GM12878 (cell line): ENCODE results near the gene MISP3. TPM values are rescaled to one million over a fixed set of nuclear protein-coding genes. Genes with fewer than 3 reads are reported as not detected.

Source experiments
- CREB1 ChIP-seq: IDR thresholded peaks from 2 replicates; pipeline ENCODE4 v1.6.1; 2012; ENCODE audit warnings: low read depth, mild to moderate bottlenecking, inconsistent platforms
- ESRRA ChIP-seq: IDR thresholded peaks from 2 replicates; pipeline ENCODE4 v1.6.1; 2012; ENCODE audit warnings: mild to moderate bottlenecking, low read length, improper control_type of control experiment
- FOXK2 ChIP-seq: fragments of 450-650 bp; IDR thresholded peaks from 2 replicates; pipeline ENCODE4 v1.6.1; 2017; ENCODE audit warnings: mild to moderate bottlenecking, moderate library complexity
- RUNX3 ChIP-seq: IDR thresholded peaks from 2 replicates; pipeline ENCODE4 v1.6.1; 2012; ENCODE audit warnings: low read length, inconsistent platforms
- TAF1 ChIP-seq: IDR thresholded peaks from 2 replicates; pipeline ENCODE4 v1.6.1; 2011; ENCODE audit warnings: mild to moderate bottlenecking, low read depth, low read length, borderline replicate concordance
- polyA plus RNA-seq, 11 experiments: library from polyadenylated mRNA; depleted of rRNA in 4 of 11; unstranded in 6 of 11; stranded (reverse) in 5 of 11; fragments of >200 nt; fragmentation: Nextera tagmentation in 4 of 11; fragmentation: Illumina TruSeq in 1 of 11; extraction: Ambion mirVana in 4 of 11; extraction: Trizol in 1 of 11; gene quantifications; 1 replicate in 1 of 11; 2 replicates in 10 of 11; pipeline versions ENCODE4 v1.2.1 to v1.2.3, GENCODE V29; 2011 to 2016; ENCODE audit warnings: inconsistent platforms in 2 of 11, missing spikeins in 2 of 11, low read depth in 1 of 11
- total RNA-seq, 4 experiments: library from RNA; depleted of rRNA in 3 of 4; stranded (reverse); fragments of >200 nt in 3 of 4; fragmentation: Illumina TruSeq in 1 of 4; extraction: Trizol in 1 of 4; gene quantifications; 2 replicates each; pipeline versions ENCODE4 v1.2.1 to v1.2.3, GENCODE V29; 2013 to 2021
- TF ChIP-seq, protein P1 (sequence below): IDR thresholded peaks from 2 replicates; pipeline ENCODE4 v1.6.1; 2011; ENCODE audit warnings: borderline replicate concordance, low read depth, mild to moderate bottlenecking, moderate library complexity, low read length; ENCODE audit not compliant: insufficient read depth, poor library complexity, severe bottlenecking
- TF ChIP-seq, protein P2 (sequence below): fragments of 450-650 bp; IDR thresholded peaks from 2 replicates; pipeline ENCODE4 v1.6.1; 2016; ENCODE audit warnings: mild to moderate bottlenecking
- TF ChIP-seq, protein P3 (sequence below): fragments of 450-650 bp; formaldehyde crosslinking; IDR thresholded peaks from 2 replicates; pipeline ENCODE4 v1.4.0; 2020; ENCODE audit warnings: mild to moderate bottlenecking, moderate library complexity

MISP3 gene
- total and polyA plus RNA-seq, 10 of the 15 experiments (the other 5 are each of a cell fraction or from before 2014, with no cell fraction given): 0.07 to 1.4 (median 0.64) TPM

DNA sequence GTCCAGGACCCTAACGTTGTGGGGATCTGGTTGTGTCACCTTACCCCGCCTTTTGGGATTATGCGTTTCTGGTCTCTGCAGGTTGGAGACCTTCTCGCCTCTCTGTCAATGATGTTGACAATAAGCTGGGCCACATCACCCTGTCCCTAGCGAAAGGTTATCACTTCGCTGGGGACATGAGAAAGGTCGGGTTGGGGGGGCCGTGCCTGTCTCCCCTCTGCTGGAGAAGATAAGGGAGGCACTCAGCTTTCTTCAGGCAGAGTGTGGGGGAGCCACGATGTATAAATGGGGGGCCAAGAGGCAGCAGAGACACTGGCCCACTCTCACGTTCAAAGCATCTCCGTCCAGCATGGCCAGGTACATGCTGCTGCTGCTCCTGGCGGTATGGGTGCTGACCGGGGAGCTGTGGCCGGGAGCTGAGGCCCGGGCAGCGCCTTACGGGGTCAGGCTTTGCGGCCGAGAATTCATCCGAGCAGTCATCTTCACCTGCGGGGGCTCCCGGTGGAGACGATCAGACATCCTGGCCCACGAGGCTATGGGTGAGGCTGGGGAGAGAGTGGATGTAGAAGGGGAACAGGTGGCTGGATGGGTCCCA lies 44.6 kb upstream of the MISP3 start, which contains the start of gene RLN3 (continued):
- TF ChIP-seq, protein P1, sequence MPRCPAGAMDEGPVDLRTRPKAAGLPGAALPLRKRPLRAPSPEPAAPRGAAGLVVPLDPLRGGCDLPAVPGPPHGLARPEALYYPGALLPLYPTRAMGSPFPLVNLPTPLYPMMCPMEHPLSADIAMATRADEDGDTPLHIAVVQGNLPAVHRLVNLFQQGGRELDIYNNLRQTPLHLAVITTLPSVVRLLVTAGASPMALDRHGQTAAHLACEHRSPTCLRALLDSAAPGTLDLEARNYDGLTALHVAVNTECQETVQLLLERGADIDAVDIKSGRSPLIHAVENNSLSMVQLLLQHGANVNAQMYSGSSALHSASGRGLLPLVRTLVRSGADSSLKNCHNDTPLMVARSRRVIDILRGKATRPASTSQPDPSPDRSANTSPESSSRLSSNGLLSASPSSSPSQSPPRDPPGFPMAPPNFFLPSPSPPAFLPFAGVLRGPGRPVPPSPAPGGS: no peak
- TF ChIP-seq TAF1: no peak
- no peak for TF ChIP-seq ESRRA
- no peak for TF ChIP-seq FOXK2
- no peak for TF ChIP-seq CREB1
- TF ChIP-seq, protein P2, sequence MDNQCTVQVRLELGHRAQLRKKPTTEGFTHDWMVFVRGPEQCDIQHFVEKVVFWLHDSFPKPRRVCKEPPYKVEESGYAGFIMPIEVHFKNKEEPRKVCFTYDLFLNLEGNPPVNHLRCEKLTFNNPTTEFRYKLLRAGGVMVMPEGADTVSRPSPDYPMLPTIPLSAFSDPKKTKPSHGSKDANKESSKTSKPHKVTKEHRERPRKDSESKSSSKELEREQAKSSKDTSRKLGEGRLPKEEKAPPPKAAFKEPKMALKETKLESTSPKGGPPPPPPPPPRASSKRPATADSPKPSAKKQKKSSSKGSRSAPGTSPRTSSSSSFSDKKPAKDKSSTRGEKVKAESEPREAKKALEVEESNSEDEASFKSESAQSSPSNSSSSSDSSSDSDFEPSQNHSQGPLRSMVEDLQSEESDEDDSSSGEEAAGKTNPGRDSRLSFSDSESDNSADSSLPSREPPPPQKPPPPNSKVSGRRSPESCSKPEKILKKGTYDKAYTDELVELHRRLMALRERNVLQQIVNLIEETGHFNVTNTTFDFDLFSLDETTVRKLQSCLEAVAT: no peak
- no peak for TF ChIP-seq RUNX3
- TF ChIP-seq, protein P3, sequence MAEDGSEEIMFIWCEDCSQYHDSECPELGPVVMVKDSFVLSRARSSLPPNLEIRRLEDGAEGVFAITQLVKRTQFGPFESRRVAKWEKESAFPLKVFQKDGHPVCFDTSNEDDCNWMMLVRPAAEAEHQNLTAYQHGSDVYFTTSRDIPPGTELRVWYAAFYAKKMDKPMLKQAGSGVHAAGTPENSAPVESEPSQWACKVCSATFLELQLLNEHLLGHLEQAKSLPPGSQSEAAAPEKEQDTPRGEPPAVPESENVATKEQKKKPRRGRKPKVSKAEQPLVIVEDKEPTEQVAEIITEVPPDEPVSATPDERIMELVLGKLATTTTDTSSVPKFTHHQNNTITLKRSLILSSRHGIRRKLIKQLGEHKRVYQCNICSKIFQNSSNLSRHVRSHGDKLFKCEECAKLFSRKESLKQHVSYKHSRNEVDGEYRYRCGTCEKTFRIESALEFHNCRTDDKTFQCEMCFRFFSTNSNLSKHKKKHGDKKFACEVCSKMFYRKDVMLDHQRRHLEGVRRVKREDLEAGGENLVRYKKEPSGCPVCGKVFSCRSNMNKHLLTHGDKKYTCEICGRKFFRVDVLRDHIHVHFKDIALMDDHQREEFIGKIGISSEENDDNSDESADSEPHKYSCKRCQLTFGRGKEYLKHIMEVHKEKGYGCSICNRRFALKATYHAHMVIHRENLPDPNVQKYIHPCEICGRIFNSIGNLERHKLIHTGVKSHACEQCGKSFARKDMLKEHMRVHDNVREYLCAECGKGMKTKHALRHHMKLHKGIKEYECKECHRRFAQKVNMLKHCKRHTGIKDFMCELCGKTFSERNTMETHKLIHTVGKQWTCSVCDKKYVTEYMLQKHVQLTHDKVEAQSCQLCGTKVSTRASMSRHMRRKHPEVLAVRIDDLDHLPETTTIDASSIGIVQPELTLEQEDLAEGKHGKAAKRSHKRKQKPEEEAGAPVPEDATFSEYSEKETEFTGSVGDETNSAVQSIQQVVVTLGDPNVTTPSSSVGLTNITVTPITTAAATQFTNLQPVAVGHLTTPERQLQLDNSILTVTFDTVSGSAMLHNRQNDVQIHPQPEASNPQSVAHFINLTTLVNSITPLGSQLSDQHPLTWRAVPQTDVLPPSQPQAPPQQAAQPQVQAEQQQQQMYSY (CRISPR knock-in tag): no peak
